GM23338 (cell line): ENCODE results near the gene TLCD3B. TPM values are rescaled to one million over a fixed set of nuclear protein-coding genes. Genes with fewer than 3 reads are reported as not detected.

Experiments
- ATAC-seq: fragments of 200-7000 bp; cut with Tn5 transposase; 3 replicates; pipeline ENCODE4 v1.9.1; 2020
- DNase-seq: peaks from one replicate; pipeline ENCODE4 v3.0.0-alpha.2; 2015; ENCODE audit warnings: low spot score
- H2AFZ ChIP-seq: fragments of 200-600 bp; sonication (generic); 2 replicates; pipeline ENCODE4 v1.8.0; 2016; ENCODE audit warnings: antibody characterized with exemption, mild to moderate bottlenecking, moderate library complexity
- H3F3A ChIP-seq: fragments of 200-600 bp; sonication (generic); replicated peaks from 2 replicates; pipeline ENCODE4 v1.8.0; 2017; ENCODE audit warnings: antibody characterized with exemption, mixed run types, low read depth
- H3K27ac ChIP-seq: fragments of 200-600 bp; sonication (generic); 2 replicates; pipeline ENCODE4 v1.6.1; 2016; ENCODE audit warnings: low read depth
- H3K27me3 ChIP-seq: fragments of 200-600 bp; sonication (generic); 2 replicates; pipeline ENCODE4 v1.8.0; 2016; ENCODE audit warnings: mild to moderate bottlenecking, mixed run types, moderate library complexity; ENCODE audit not compliant: insufficient read depth
- H3K36me3 ChIP-seq: fragments of 200-600 bp; sonication (generic); 2 replicates; pipeline ENCODE4 v1.8.0; 2016; ENCODE audit warnings: mild to moderate bottlenecking; ENCODE audit not compliant: insufficient read depth
- H3K4me1 ChIP-seq: fragments of 200-600 bp; sonication (generic); 2 replicates; pipeline ENCODE4 v1.8.0; 2016; ENCODE audit warnings: mild to moderate bottlenecking, moderate library complexity; ENCODE audit not compliant: insufficient read depth
- H3K4me2 ChIP-seq: fragments of 200-600 bp; sonication (generic); 2 replicates; pipeline ENCODE4 v1.7.1; 2017; ENCODE audit warnings: mixed run types
- H3K4me3 ChIP-seq: fragments of 200-600 bp; sonication (generic); 2 replicates; pipeline ENCODE4 v1.6.1; 2016; ENCODE audit warnings: mixed run types
- H3K79me2 ChIP-seq: fragments of 200-600 bp; sonication (generic); replicated peaks from 2 replicates; pipeline ENCODE4 v1.8.0; 2017; ENCODE audit warnings: mild to moderate bottlenecking; ENCODE audit not compliant: insufficient read depth
- H3K9me2 ChIP-seq: fragments of 200-600 bp; sonication (generic); 2 replicates; pipeline ENCODE4 v1.8.0; 2017; ENCODE audit not compliant: insufficient read depth
- H4K20me1 ChIP-seq: fragments of 200-600 bp; sonication (generic); replicated peaks from 2 replicates; pipeline ENCODE4 v1.8.0; 2017; ENCODE audit warnings: mild to moderate bottlenecking; ENCODE audit not compliant: insufficient read depth
- H3K27ac Mint-ChIP-seq: 2 replicates; pipeline ENCODE4 v1.8.0; 2020; ENCODE audit warnings: inconsistent platforms, mild to moderate bottlenecking, moderate library complexity, mixed read lengths
- H3K27me3 Mint-ChIP-seq: 3 replicates; pipeline ENCODE4 v1.8.0; 2022; ENCODE audit warnings: low read depth, mild to moderate bottlenecking, moderate library complexity, mixed read lengths, inconsistent platforms; ENCODE audit not compliant: insufficient read depth, poor library complexity
- H3K36me3 Mint-ChIP-seq: 3 replicates; pipeline ENCODE4 v1.8.0; 2021; ENCODE audit warnings: low read depth, mild to moderate bottlenecking, inconsistent platforms, moderate library complexity, mixed read lengths
- H3K4me1 Mint-ChIP-seq: 3 replicates; pipeline ENCODE4 v1.8.0; 2020; ENCODE audit warnings: mild to moderate bottlenecking, inconsistent platforms, mixed read lengths
- H3K4me3 Mint-ChIP-seq: 3 replicates; pipeline ENCODE4 v1.8.0; 2021; ENCODE audit warnings: moderate library complexity, mild to moderate bottlenecking, inconsistent platforms, mixed read lengths
- H3K9me3 Mint-ChIP-seq: 3 replicates; pipeline ENCODE4 v1.8.0; 2020; ENCODE audit warnings: moderate library complexity, mild to moderate bottlenecking, inconsistent platforms, mixed read lengths
- CREB1 ChIP-seq: fragments of 250-450 bp; sonication (Bioruptor Pico); IDR thresholded peaks from 2 replicates; pipeline ENCODE4 v1.5.0; 2020; ENCODE audit warnings: low read depth, mild to moderate bottlenecking, moderate library complexity
- EZH2 ChIP-seq: fragments of 200-600 bp; sonication (generic); IDR thresholded peaks from one replicate; pipeline ENCODE4 v1.8.0; 2017; ENCODE audit warnings: antibody characterized with exemption, mild to moderate bottlenecking, low read depth; ENCODE audit not compliant: unreplicated experiment
- EZH2phosphoT487 ChIP-seq: fragments of 200-600 bp; sonication (generic); IDR thresholded peaks from one replicate; pipeline ENCODE4 v1.8.1; 2018; ENCODE audit warnings: antibody characterized with exemption; ENCODE audit not compliant: unreplicated experiment
- JUNB ChIP-seq: IDR thresholded peaks from one replicate; pipeline ENCODE4 v1.6.1; 2016; ENCODE audit warnings: antibody characterized with exemption; ENCODE audit not compliant: unreplicated experiment
- POLR2AphosphoS5 ChIP-seq: IDR thresholded peaks from 2 replicates; pipeline ENCODE4 v1.6.1; 2016; ENCODE audit warnings: antibody characterized with exemption, low read depth
- polyA plus RNA-seq: library from polyadenylated mRNA; unstranded; fragments of >200 nt; fragmentation: Nextera tagmentation; extraction: Ambion mirVana; gene quantifications from 2 replicates; pipeline ENCODE4 v1.2.1, GENCODE V29; 2016
- total RNA-seq: library from RNA; depleted of rRNA; stranded (reverse); fragments of >200 nt; shearing (Covaris generic); gene quantifications from 2 replicates; pipeline ENCODE4 v1.2.3, GENCODE V29; 2014
- TF ChIP-seq, protein P1 (sequence below): IDR thresholded peaks from 2 replicates; pipeline ENCODE4 v1.6.1; 2016; ENCODE audit warnings: antibody characterized with exemption
- TF ChIP-seq, protein P2 (sequence below): fragments of 250-450 bp; sonication (Bioruptor Pico); IDR thresholded peaks from 2 replicates; pipeline ENCODE4 v1.5.0; 2020; ENCODE audit warnings: mild to moderate bottlenecking, moderate library complexity
- TF ChIP-seq, protein P3 (sequence below), 2 experiments: fragments of 200-600 bp in 1 of 2; sonication (generic) in 1 of 2; conservative IDR thresholded peaks; 2 replicates each; pipeline versions ENCODE4 v1.5.1 to v1.6.1; 2016 to 2017; ENCODE audit warnings: antibody characterized with exemption in 2 of 2, low read depth in 2 of 2, mild to moderate bottlenecking in 2 of 2, moderate library complexity in 1 of 2
- TF ChIP-seq, protein P4 (sequence below): IDR thresholded peaks from one replicate; pipeline ENCODE4 v1.6.1; 2018; ENCODE audit warnings: antibody characterized with exemption; ENCODE audit not compliant: unreplicated experiment

TLCD3B gene
- total and polyA plus RNA-seq, 2 experiments from 2014 or later: 14.2 to 37.4 TPM

DNA sequence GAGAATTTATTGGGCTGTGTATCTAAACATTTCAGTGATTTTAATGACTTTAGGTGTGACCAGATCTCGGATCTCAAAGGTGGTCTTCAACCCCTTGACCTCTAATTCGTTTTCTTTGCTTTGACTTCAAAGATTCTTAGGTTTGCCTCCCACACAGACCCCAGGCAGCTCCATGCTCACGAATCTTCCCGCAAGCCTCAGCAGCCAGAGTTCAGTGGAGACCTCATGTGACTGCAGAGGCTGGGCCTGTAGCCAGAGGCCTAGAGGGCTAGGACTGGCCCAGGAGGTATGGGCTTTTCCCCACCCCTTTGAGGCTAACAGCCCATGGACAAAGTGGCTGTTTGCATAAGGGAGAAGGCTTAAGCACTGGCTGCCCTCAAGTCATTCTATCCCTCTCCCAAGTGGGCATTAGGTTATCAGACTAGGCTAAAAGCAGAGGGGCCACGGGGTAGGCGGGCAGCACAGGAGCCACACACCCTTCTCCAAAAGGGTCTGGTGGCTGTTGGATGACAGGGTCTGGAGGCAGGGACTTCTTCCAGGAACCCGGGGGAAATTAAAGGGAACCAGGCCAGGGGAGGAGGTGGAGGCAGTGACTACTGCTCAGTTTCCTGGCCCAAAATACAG is 38.6 kb downstream of the TLCD3B start:
- H3K27me3 Mint-ChIP-seq: peaks cover 13% of the 10 kb centered on the region
- Histone ChIP-seq H3K27me3 (no peaks in the 10 kb centered on the region), H2AFZ (no peak overlapping the region), H3K4me3 (no peak overlapping the region), H3K4me2 (no peak overlapping the region), H4K20me1 (no peaks in the 10 kb centered on the region; the same call in 1 of the 2 replicates), H3K4me1 (peaks cover 13% of the 10 kb centered on the region), H3K79me2 (peaks cover 7% of the 10 kb centered on the region; the same call in 1 of the 2 replicates), H3K36me3 (peaks cover 4% of the 10 kb centered on the region; the same call in 1 of the 2 replicates), H3K9me2 (no peaks in the 10 kb centered on the region), H3K27ac (no peak overlapping the region), H3F3A (peaks cover 16% of the 10 kb centered on the region)
- no peak overlapping the region; the same call in 2 of the 3 replicates for H3K4me3 Mint-ChIP-seq
- H3K36me3 Mint-ChIP-seq: peaks cover 45% of the 10 kb centered on the region
- DNase-seq: no peak
- TF ChIP-seq POLR2AphosphoS5 (no peak), EZH2 (no peak), JUNB (no peak), EZH2phosphoT487 (no peak), CREB1 (CRISPR knock-in tag) (no peak)
- TF ChIP-seq, protein P1, sequence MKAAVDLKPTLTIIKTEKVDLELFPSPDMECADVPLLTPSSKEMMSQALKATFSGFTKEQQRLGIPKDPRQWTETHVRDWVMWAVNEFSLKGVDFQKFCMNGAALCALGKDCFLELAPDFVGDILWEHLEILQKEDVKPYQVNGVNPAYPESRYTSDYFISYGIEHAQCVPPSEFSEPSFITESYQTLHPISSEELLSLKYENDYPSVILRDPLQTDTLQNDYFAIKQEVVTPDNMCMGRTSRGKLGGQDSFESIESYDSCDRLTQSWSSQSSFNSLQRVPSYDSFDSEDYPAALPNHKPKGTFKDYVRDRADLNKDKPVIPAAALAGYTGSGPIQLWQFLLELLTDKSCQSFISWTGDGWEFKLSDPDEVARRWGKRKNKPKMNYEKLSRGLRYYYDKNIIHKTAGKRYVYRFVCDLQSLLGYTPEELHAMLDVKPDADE: no peak
- TF ChIP-seq, protein P2, sequence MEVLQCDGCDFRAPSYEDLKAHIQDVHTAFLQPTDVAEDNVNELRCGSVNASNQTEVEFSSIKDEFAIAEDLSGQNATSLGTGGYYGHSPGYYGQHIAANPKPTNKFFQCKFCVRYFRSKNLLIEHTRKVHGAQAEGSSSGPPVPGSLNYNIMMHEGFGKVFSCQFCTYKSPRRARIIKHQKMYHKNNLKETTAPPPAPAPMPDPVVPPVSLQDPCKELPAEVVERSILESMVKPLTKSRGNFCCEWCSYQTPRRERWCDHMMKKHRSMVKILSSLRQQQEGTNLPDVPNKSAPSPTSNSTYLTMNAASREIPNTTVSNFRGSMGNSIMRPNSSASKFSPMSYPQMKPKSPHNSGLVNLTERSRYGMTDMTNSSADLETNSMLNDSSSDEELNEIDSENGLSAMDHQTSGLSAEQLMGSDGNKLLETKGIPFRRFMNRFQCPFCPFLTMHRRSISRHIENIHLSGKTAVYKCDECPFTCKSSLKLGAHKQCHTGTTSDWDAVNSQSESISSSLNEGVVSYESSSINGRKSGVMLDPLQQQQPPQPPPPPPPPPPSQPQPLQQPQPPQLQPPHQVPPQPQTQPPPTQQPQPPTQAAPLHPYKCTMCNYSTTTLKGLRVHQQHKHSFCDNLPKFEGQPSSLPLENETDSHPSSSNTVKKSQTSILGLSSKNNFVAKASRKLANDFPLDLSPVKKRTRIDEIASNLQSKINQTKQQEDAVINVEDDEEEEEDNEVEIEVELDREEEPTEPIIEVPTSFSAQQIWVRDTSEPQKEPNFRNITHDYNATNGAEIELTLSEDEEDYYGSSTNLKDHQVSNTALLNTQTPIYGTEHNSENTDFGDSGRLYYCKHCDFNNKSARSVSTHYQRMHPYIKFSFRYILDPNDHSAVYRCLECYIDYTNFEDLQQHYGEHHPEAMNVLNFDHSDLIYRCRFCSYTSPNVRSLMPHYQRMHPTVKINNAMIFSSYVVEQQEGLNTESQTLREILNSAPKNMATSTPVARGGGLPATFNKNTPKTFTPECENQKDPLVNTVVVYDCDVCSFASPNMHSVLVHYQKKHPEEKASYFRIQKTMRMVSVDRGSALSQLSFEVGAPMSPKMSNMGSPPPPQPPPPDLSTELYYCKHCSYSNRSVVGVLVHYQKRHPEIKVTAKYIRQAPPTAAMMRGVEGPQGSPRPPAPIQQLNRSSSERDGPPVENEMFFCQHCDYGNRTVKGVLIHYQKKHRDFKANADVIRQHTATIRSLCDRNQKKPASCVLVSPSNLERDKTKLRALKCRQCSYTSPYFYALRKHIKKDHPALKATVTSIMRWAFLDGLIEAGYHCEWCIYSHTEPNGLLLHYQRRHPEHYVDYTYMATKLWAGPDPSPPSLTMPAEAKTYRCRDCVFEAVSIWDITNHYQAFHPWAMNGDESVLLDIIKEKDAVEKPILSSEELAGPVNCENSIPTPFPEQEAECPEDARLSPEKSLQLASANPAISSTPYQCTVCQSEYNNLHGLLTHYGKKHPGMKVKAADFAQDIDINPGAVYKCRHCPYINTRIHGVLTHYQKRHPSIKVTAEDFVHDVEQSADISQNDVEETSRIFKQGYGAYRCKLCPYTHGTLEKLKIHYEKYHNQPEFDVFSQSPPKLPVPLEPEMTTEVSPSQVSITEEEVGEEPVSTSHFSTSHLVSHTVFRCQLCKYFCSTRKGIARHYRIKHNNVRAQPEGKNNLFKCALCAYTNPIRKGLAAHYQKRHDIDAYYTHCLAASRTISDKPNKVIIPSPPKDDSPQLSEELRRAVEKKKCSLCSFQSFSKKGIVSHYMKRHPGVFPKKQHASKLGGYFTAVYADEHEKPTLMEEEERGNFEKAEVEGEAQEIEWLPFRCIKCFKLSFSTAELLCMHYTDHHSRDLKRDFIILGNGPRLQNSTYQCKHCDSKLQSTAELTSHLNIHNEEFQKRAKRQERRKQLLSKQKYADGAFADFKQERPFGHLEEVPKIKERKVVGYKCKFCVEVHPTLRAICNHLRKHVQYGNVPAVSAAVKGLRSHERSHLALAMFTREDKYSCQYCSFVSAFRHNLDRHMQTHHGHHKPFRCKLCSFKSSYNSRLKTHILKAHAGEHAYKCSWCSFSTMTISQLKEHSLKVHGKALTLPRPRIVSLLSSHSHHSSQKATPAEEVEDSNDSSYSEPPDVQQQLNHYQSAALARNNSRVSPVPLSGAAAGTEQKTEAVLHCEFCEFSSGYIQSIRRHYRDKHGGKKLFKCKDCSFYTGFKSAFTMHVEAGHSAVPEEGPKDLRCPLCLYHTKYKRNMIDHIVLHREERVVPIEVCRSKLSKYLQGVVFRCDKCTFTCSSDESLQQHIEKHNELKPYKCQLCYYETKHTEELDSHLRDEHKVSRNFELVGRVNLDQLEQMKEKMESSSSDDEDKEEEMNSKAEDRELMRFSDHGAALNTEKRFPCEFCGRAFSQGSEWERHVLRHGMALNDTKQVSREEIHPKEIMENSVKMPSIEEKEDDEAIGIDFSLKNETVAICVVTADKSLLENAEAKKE: no peak
- TF ChIP-seq, protein P3, sequence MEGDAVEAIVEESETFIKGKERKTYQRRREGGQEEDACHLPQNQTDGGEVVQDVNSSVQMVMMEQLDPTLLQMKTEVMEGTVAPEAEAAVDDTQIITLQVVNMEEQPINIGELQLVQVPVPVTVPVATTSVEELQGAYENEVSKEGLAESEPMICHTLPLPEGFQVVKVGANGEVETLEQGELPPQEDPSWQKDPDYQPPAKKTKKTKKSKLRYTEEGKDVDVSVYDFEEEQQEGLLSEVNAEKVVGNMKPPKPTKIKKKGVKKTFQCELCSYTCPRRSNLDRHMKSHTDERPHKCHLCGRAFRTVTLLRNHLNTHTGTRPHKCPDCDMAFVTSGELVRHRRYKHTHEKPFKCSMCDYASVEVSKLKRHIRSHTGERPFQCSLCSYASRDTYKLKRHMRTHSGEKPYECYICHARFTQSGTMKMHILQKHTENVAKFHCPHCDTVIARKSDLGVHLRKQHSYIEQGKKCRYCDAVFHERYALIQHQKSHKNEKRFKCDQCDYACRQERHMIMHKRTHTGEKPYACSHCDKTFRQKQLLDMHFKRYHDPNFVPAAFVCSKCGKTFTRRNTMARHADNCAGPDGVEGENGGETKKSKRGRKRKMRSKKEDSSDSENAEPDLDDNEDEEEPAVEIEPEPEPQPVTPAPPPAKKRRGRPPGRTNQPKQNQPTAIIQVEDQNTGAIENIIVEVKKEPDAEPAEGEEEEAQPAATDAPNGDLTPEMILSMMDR (conservative IDR thresholded peaks at IDR 0.05; ENCODE audit: low read depth in 2 of 2): no peak
- TF ChIP-seq, protein P4, sequence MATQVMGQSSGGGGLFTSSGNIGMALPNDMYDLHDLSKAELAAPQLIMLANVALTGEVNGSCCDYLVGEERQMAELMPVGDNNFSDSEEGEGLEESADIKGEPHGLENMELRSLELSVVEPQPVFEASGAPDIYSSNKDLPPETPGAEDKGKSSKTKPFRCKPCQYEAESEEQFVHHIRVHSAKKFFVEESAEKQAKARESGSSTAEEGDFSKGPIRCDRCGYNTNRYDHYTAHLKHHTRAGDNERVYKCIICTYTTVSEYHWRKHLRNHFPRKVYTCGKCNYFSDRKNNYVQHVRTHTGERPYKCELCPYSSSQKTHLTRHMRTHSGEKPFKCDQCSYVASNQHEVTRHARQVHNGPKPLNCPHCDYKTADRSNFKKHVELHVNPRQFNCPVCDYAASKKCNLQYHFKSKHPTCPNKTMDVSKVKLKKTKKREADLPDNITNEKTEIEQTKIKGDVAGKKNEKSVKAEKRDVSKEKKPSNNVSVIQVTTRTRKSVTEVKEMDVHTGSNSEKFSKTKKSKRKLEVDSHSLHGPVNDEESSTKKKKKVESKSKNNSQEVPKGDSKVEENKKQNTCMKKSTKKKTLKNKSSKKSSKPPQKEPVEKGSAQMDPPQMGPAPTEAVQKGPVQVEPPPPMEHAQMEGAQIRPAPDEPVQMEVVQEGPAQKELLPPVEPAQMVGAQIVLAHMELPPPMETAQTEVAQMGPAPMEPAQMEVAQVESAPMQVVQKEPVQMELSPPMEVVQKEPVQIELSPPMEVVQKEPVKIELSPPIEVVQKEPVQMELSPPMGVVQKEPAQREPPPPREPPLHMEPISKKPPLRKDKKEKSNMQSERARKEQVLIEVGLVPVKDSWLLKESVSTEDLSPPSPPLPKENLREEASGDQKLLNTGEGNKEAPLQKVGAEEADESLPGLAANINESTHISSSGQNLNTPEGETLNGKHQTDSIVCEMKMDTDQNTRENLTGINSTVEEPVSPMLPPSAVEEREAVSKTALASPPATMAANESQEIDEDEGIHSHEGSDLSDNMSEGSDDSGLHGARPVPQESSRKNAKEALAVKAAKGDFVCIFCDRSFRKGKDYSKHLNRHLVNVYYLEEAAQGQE: no peak
- no peak for ATAC-seq
- peaks cover 15% of the 10 kb centered on the region for H3K4me1 Mint-ChIP-seq
- H3K9me3 Mint-ChIP-seq: peaks cover 2% of the 10 kb centered on the region; the same call in 2 of the 3 replicates
- H3K27ac Mint-ChIP-seq: no peak overlapping the region
